Parathyroid adenoma (tissue), 2 donors: ENCODE measurements around the gene IL4R.
"Not testable (repeated sequence)": the region's sequence is repeated elsewhere in the genome, so short reads cannot be mapped to it uniquely, and the experiment has no call there.

Experiments used
- H2AFZ ChIP-seq: fragments of 300-600 bp; sonication (generic); one replicate; pipeline ENCODE4 v1.7.0; 2017; ENCODE audit warnings: antibody characterized with exemption, mild to moderate bottlenecking
- H3K27ac ChIP-seq: fragments of 300-600 bp; sonication (generic); one replicate; pipeline ENCODE4 v1.7.0; 2017
- H3K27me3 ChIP-seq: fragments of 300-600 bp; sonication (generic); one replicate; pipeline ENCODE4 v1.7.0; 2017; ENCODE audit warnings: low read length; ENCODE audit not compliant: control insufficient read depth, insufficient read depth
- H3K36me3 ChIP-seq: fragments of 300-600 bp; sonication (generic); one replicate; pipeline ENCODE4 v1.7.0; 2017; ENCODE audit warnings: low read length; ENCODE audit not compliant: control insufficient read depth, insufficient read depth
- H3K4me1 ChIP-seq: fragments of 300-600 bp; sonication (generic); one replicate; pipeline ENCODE4 v1.7.0; 2017; ENCODE audit warnings: control low read depth
- H3K4me2 ChIP-seq: fragments of 300-600 bp; sonication (generic); one replicate; pipeline ENCODE4 v1.7.0; 2017; ENCODE audit warnings: low read length
- H3K4me3 ChIP-seq: fragments of 300-600 bp; sonication (generic); one replicate; pipeline ENCODE4 v1.7.0; 2017; ENCODE audit warnings: low read depth, low read length
- H3K79me2 ChIP-seq: fragments of 300-600 bp; sonication (generic); one replicate; pipeline ENCODE4 v1.7.0; 2017; ENCODE audit warnings: control low read depth
- H3K9ac ChIP-seq: fragments of 300-600 bp; sonication (generic); one replicate; pipeline ENCODE4 v1.7.0; 2017; ENCODE audit warnings: mild to moderate bottlenecking
- H3K9me3 ChIP-seq: fragments of 300-600 bp; sonication (generic); one replicate; pipeline ENCODE4 v1.7.0; 2017; ENCODE audit warnings: low read length; ENCODE audit not compliant: control insufficient read depth
- CTCF ChIP-seq: fragments of 300-600 bp; sonication (generic); IDR thresholded peaks from one replicate; pipeline ENCODE4 v1.7.0; 2017; ENCODE audit warnings: antibody characterized with exemption, mild to moderate bottlenecking
- donor health status: primary hyperparathyroidism.

IL4R gene

DNA sequence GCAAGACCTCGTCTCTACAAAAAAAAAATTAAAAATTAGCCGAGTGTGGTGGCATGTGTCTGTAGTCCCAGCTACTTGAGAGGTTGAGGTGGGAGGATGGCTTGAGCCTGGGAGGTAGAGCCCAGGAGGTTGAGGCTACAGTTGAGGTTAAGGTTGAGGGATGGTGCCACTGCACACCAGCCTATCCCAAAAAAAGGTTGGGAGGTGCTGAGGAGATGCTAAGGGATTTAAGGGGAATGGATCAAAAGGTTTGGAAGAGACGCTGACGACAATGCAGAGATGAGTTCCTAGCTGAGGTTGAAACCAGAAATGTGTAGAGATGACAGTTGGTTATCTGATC is 40.5 kb upstream of the IL4R start:
- no peak overlapping the region for H3K4me3 ChIP-seq
- no peak overlapping the region for H2AFZ ChIP-seq
- H3K79me2 ChIP-seq = peaks cover 5% of the 10 kb centered on the region
- no peaks in the 10 kb centered on the region for H3K36me3 ChIP-seq
- H3K4me2 ChIP-seq = no peak overlapping the region
- no peak overlapping the region for H3K27ac ChIP-seq
- no peak overlapping the region for H3K9ac ChIP-seq
- peaks cover 5% of the 10 kb centered on the region for H3K4me1 ChIP-seq
- H3K9me3 ChIP-seq = no peaks in the 10 kb centered on the region
- no peak for TF ChIP-seq CTCF
- H3K27me3 ChIP-seq = no peaks in the 10 kb centered on the region

DNA sequence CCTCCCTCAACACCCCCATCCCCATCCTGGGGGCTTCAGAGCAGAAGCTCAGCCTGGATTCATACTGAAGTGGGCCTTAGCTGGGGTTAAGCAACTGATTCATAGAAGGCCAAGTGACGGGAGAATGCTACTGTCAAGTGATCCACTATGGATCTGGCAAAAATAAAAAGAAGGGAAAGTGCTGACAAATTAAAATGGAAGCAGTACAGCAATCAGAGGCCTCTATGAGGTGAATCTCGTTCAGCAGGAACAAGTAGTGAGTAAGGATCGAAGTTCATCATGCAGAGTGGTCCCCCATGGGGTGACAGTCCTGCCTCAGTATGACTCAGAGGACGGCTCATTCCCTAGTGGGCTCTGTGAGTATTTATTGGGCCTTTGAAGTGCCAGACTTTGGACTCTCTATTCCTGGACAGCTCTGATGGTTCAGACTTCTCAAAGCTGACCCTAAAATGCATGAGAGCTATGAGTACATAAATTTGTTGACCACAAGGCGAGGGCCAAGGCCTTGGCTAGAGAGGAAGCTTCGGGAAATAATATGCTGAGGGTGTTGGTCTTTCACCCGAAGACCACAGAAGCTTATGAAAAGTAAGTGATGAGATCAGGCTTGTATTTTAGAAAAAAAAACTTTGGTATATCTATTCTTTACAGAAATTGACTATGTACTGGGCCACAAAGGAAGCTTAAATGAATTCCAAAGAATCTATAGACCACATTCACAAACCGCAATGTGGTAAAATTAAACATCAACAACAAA is 39.9 kb upstream of the IL4R start:
- no peak overlapping the region for H2AFZ ChIP-seq
- H3K9ac ChIP-seq = no peak overlapping the region
- H3K9me3 ChIP-seq = no peaks in the 10 kb centered on the region
- no peaks in the 10 kb centered on the region for H3K27me3 ChIP-seq
- no peak overlapping the region for H3K4me2 ChIP-seq
- TF ChIP-seq CTCF = no peak
- H3K36me3 ChIP-seq = no peaks in the 10 kb centered on the region
- H3K4me1 ChIP-seq = peaks cover 5% of the 10 kb centered on the region
- H3K79me2 ChIP-seq = peaks cover 2% of the 10 kb centered on the region
- no peak overlapping the region for H3K4me3 ChIP-seq
- H3K27ac ChIP-seq = no peak overlapping the region

DNA sequence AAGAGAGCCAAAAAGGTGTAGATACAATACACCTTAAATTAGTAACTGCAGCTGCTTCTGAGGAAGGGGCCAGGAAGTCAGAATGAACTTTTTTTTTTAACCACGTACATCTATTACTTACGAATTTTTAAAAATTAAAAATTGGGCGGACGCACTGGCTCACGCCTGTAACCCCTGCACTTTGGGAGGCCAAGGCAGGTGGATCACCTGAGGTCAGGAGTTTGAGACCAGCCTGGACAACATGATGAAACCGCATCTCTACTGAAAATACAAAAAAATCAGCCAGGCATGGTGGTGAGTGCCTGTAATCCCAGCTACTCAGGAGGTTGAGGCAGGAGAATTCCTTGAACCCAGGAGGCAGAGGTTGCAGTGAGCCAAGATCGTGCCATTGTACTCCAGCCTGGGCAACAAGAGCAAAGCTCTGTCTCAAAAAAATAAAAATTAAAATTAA is 39.3 kb upstream of the IL4R start:
- not testable (repeated sequence) for H3K4me3 ChIP-seq, H3K9ac ChIP-seq, H3K79me2 ChIP-seq, H3K9me3 ChIP-seq, H3K27me3 ChIP-seq, H3K4me2 ChIP-seq, H3K27ac ChIP-seq, H3K36me3 ChIP-seq, H2AFZ ChIP-seq, H3K4me1 ChIP-seq

- Histone ChIP-seq H3K27me3 (no peaks in the 10 kb centered on the region), H3K9ac (no peak overlapping the region), H3K4me1 (no peaks in the 10 kb centered on the region), H3K79me2 (no peaks in the 10 kb centered on the region), H3K9me3 (no peaks in the 10 kb centered on the region), H3K27ac (no peak overlapping the region), H3K4me3 (no peak overlapping the region), H3K36me3 (no peaks in the 10 kb centered on the region), H3K4me2 (no peak overlapping the region), H2AFZ (no peak overlapping the region)
- TF ChIP-seq CTCF = no peak
These were observed 38.4 kb upstream of the IL4R start for GRCh38 chr16:27275394-27275793.

- Histone ChIP-seq H3K9me3 (no peaks in the 10 kb centered on the region), H3K27ac (no peak overlapping the region), H3K9ac (no peak overlapping the region), H2AFZ (no peak overlapping the region), H3K4me1 (no peaks in the 10 kb centered on the region), H3K79me2 (no peaks in the 10 kb centered on the region), H3K4me3 (no peak overlapping the region), H3K36me3 (no peaks in the 10 kb centered on the region), H3K4me2 (no peak overlapping the region), H3K27me3 (no peaks in the 10 kb centered on the region)
- TF ChIP-seq CTCF = no peak
These were observed 32.5 kb upstream of the IL4R start for GRCh38 chr16:27281243-27281642.
